Neutrophil (primary cell): ENCODE measurements around the gene STAT3.

ENCODE experiments used
- H3K27ac ChIP-seq: fragments of 200-600 bp; sonication (generic); 2 replicates; pipeline ENCODE4 v1.5.1; 2016; ENCODE audit warnings: mild to moderate bottlenecking, moderate library complexity
- H3K27me3 ChIP-seq: fragments of 200-600 bp; sonication (generic); 2 replicates; pipeline ENCODE4 v1.6.0; 2016; ENCODE audit warnings: mild to moderate bottlenecking
- H3K36me3 ChIP-seq: fragments of 200-600 bp; sonication (generic); 2 replicates; pipeline ENCODE4 v1.5.1; 2017
- H3K4me1 ChIP-seq, 2 experiments: fragments of 200-600 bp in 1 of 2; sonication (generic) in 1 of 2; 1 replicate in 1 of 2; 2 replicates in 1 of 2; pipeline versions ENCODE4 v1.5.1 to v1.6.1; 2013 to 2016; ENCODE audit warnings: low read depth in 1 of 2, low read length in 1 of 2, mild to moderate bottlenecking in 1 of 2, moderate library complexity in 1 of 2; ENCODE audit not compliant: control insufficient read depth in 1 of 2, insufficient read depth in 1 of 2
- H3K4me3 ChIP-seq, 2 experiments: fragments of 200-600 bp in 1 of 2; sonication (generic) in 1 of 2; 1 replicate in 1 of 2; 2 replicates in 1 of 2; pipeline ENCODE4 v1.5.1; 2013 to 2016; ENCODE audit warnings: low read depth in 1 of 2, low read length in 1 of 2, mild to moderate bottlenecking in 1 of 2, moderate library complexity in 1 of 2
- H3K9me3 ChIP-seq: fragments of 200-600 bp; sonication (generic); 2 replicates; pipeline ENCODE4 v1.5.1; 2016
- CTCF ChIP-seq: fragments of 200-600 bp; sonication (generic); IDR thresholded peaks from 2 replicates; pipeline ENCODE4 v1.5.1; 2016; ENCODE audit warnings: antibody characterized with exemption

The STAT3 gene

DNA sequence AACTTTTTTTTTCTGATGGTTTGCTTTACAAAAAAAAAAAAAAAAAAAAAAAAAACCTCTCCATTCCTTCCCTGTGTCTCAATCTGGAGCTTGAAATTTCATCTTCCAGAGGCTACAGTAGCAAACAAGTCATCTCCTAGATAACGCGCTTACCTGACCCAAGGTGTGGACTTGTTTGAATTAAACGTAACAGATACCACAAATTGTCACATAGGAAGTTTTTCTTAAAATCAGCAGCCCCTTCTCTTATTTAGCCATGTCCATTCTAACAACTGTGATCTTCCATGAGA, 114.0 kb downstream of the STAT3 start:
- H3K4me3 ChIP-seq = peak overlapping the region; percentile 84 to 97
- no peaks in the 10 kb centered on the region for H3K36me3 ChIP-seq
- peaks cover 52 to 61% of the 10 kb centered on the region in 2 experiments for H3K4me1 ChIP-seq
- peak overlapping the region; percentile 90 for H3K27ac ChIP-seq
- no peak for TF ChIP-seq CTCF
- H3K9me3 ChIP-seq = no peaks in the 10 kb centered on the region
- H3K27me3 ChIP-seq = no peaks in the 10 kb centered on the region

DNA sequence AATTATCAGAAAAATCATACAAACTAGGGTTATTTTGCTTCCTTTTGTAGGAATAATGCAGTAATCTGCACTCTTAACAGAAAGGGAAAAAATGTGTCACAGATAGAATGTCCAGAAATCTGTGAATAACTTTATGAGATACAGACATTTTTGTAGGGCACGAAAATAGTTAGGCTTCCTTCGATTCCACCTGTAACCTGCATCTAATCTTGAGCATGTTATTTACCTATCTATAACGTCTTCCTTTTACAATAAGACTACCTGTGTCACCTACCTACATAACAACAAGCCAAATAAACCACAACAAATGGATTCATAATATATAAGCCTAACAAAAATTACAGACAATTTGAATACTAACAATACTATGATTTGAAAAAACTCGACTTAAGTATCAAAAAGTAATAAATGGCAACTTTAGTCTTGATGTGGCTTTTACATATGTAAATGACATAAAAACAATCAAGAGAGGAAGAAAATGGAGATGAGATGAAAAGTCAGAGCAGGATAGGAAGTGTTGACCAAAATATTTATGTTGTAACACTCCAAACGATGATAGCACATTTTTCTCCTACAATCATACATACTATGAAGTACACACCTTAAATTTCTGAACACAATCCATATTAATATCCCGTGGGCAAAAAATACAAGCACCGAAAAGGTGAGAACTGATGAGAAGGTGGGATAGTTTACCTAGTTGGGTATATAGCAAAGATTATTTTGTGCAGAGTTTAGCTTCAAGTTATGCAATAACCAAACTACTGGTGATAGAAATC, 114.6 kb downstream of the STAT3 start:
- no peak for TF ChIP-seq CTCF
- Histone ChIP-seq H3K27ac (peak overlapping the region; percentile 90), H3K9me3 (no peaks in the 10 kb centered on the region), H3K36me3 (no peaks in the 10 kb centered on the region), H3K27me3 (no peaks in the 10 kb centered on the region), H3K4me3 (peak overlapping the region; percentile 84 to 97), H3K4me1 (peaks cover 52 to 62% of the 10 kb centered on the region in 2 experiments)

- no peak for TF ChIP-seq CTCF
- Histone ChIP-seq H3K4me3 (peak overlapping the region; percentile 35 to 84), H3K4me1 (peaks cover 63 to 73% of the 10 kb centered on the region in 2 experiments), H3K9me3 (no peaks in the 10 kb centered on the region), H3K27me3 (no peaks in the 10 kb centered on the region), H3K36me3 (no peaks in the 10 kb centered on the region), H3K27ac (peak overlapping the region; percentile 90)
These were observed 115.9 kb downstream of the STAT3 start for GRCh38 chr17:42272162-42272907.

GRCh38 chr17:42271779-42272035, 116.5 kb downstream of the STAT3 start:
- no peak for TF ChIP-seq CTCF
- Histone ChIP-seq H3K9me3 (no peaks in the 10 kb centered on the region), H3K4me3 (peak overlapping the region; percentile 35 to 84), H3K4me1 (peaks cover 63 to 73% of the 10 kb centered on the region in 2 experiments), H3K27ac (peak overlapping the region; percentile 90), H3K36me3 (no peaks in the 10 kb centered on the region), H3K27me3 (no peaks in the 10 kb centered on the region)

GRCh38 chr17:42271006-42271778, 117.0 kb downstream of the STAT3 start:
- no peak for TF ChIP-seq CTCF
- Histone ChIP-seq H3K4me1 (peaks cover 67 to 75% of the 10 kb centered on the region in 2 experiments), H3K36me3 (no peaks in the 10 kb centered on the region), H3K4me3 (peak overlapping the region in 1 of 2 experiments; percentile 84), H3K27ac (peak overlapping the region; percentile 90), H3K9me3 (no peaks in the 10 kb centered on the region), H3K27me3 (no peaks in the 10 kb centered on the region)
